ENCODE data around the gene KRTAP9-7. TPM values are rescaled to one million over a fixed set of nuclear protein-coding genes. Genes with fewer than 3 reads are reported as not detected.
"Not testable (repeated sequence)": the region's sequence is repeated elsewhere in the genome, so short reads cannot be mapped to it uniquely, and the experiment has no call there.

The KRTAP9-7 gene, protein sequence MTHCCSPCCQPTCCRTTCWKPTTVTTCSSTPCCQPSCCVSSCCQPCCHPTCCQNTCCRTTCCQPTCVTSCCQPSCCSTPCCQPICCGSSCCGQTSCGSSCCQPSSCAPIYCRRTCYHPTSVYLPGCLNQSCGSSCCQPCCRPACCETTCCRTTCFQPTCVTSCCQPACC
- total RNA-seq (not detected), total RNA-seq (0 reads per million in 172 experiments)
- not detected for polyA plus RNA-seq (2013, experiment 1 of 2)
- not detected for polyA plus RNA-seq (2013, experiment 2 of 2)

DNA sequence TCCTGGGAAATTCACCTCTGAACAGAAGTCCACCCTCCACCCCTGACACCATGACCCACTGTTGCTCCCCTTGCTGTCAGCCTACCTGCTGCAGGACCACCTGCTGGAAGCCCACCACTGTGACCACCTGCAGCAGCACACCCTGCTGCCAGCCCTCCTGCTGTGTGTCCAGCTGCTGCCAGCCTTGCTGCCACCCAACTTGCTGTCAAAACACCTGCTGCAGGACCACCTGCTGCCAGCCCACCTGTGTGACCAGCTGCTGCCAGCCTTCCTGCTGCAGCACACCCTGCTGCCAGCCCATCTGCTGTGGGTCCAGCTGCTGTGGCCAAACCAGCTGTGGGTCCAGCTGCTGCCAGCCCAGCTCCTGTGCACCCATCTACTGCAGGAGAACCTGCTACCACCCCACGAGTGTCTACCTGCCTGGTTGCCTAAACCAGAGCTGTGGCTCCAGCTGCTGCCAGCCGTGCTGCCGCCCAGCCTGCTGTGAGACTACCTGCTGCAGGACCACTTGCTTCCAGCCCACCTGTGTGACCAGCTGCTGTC, at the start of gene KRTAP9-7:
Gene KRTAP9-7, plus strand, starts transcription at position 51 of the 543 bp plus-strand sequence. Its CDS starts 0 bp downstream, at position 51.
- H3K4me1 ChIP-seq (ENCODE audit: insufficient read depth, low read length); DNase-seq; H3K36me3 ChIP-seq (ENCODE audit: insufficient read depth, low read length); CTCF ChIA-PET; H3K36me3 Mint-ChIP-seq (ENCODE audit: low read depth); H3K27me3 ChIP-seq (ENCODE audit: control insufficient read depth in 1 of 2, insufficient read depth in 2 of 2, low read length in 2 of 2); ATAC-seq (ENCODE audit: poor library complexity); H3K4me3 ChIP-seq (ENCODE audit: low read length); POLR2A ChIA-PET; H3K27me3 Mint-ChIP-seq; H3K9me3 Mint-ChIP-seq; H3K27ac ChIP-seq (ENCODE audit: low read depth in 1 of 2, low read length in 2 of 2); intact Hi-C loops (cut with DNase I, micrococcal nuclease); H3K27ac Mint-ChIP-seq; H3K4me3 Mint-ChIP-seq; H3K9me3 ChIP-seq (ENCODE audit: control insufficient read depth in 1 of 2, insufficient read depth in 1 of 2, low read length in 2 of 2); H3K4me1 Mint-ChIP-seq (ENCODE audit: low read depth): not testable (repeated sequence)

- CTCF ChIA-PET, result no interaction called here
- H3K27me3 Mint-ChIP-seq, result peaks cover 13% of the 10 kb centered on the region
Measured at GRCh38 chr17:41226051-41226450, 49.4 kb upstream of the KRTAP9-7 start.

DNA sequence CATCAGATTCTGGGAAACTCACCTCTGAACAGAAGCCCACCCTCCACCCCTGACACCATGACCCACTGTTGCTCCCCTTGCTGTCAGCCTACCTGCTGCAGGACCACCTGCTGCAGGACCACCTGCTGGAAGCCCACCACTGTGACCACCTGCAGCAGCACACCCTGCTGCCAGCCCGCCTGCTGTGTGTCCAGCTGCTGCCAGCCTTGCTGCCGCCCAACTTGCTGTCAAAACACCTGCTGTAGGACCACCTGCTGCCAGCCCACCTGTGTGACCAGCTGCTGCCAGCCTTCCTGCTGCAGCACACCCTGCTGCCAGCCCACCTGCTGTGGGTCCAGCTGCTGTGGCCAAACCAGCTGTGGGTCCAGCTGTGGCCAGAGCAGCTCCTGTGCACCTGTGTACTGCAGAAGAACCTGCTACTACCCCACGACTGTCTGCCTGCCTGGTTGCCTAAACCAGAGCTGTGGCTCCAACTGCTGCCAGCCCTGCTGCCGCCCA, 48.9 kb upstream of the KRTAP9-7 start, which contains the start of gene KRTAP9-2:
Gene KRTAP9-2, plus strand, starts transcription at position 51 of the 498 bp plus-strand sequence. Its CDS starts 7 bp downstream, at position 58.
- H3K9me3 Mint-ChIP-seq; ATAC-seq (ENCODE audit: poor library complexity); intact Hi-C loops (cut with DNase I, micrococcal nuclease): not testable (repeated sequence)

More at GRCh38 chr17:41226051-41226450, 49.4 kb upstream of the KRTAP9-7 start:
- no peak overlapping the region for H3K27ac Mint-ChIP-seq
- no peaks in the 10 kb centered on the region for H3K4me1 Mint-ChIP-seq (ENCODE audit: low read depth)
- H3K4me3 Mint-ChIP-seq, result no peak overlapping the region
- Histone ChIP-seq H3K9me3 (ENCODE audit: control insufficient read depth in 1 of 2, insufficient read depth in 1 of 2, low read length in 2 of 2) (no peaks in the 10 kb centered on the region), H3K27ac (ENCODE audit: low read depth in 1 of 2, low read length in 2 of 2) (no peak overlapping the region), H3K4me3 (ENCODE audit: low read length) (no peak overlapping the region), H3K27me3 (ENCODE audit: control insufficient read depth in 1 of 2, insufficient read depth in 2 of 2, low read length in 2 of 2) (no peaks in the 10 kb centered on the region), H3K4me1 (ENCODE audit: insufficient read depth, low read length) (no peaks in the 10 kb centered on the region), H3K36me3 (ENCODE audit: insufficient read depth, low read length) (no peaks in the 10 kb centered on the region)
- no peaks in the 10 kb centered on the region for H3K36me3 Mint-ChIP-seq (ENCODE audit: low read depth)
- TF ChIP-seq, protein P1, sequence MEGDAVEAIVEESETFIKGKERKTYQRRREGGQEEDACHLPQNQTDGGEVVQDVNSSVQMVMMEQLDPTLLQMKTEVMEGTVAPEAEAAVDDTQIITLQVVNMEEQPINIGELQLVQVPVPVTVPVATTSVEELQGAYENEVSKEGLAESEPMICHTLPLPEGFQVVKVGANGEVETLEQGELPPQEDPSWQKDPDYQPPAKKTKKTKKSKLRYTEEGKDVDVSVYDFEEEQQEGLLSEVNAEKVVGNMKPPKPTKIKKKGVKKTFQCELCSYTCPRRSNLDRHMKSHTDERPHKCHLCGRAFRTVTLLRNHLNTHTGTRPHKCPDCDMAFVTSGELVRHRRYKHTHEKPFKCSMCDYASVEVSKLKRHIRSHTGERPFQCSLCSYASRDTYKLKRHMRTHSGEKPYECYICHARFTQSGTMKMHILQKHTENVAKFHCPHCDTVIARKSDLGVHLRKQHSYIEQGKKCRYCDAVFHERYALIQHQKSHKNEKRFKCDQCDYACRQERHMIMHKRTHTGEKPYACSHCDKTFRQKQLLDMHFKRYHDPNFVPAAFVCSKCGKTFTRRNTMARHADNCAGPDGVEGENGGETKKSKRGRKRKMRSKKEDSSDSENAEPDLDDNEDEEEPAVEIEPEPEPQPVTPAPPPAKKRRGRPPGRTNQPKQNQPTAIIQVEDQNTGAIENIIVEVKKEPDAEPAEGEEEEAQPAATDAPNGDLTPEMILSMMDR (IDR thresholded peaks at IDR 0.05), result no peak
- DNase-seq (no peak), ATAC-seq (ENCODE audit: poor library complexity) (no peak)
- no peaks in the 10 kb centered on the region for H3K9me3 Mint-ChIP-seq
- intact Hi-C loops (cut with DNase I, micrococcal nuclease), result no loop called here
- POLR2A ChIA-PET, result no interaction called here

GRCh38 chr17:41230094-41230493, 45.4 kb upstream of the KRTAP9-7 start:
- POLR2A ChIA-PET, result no interaction called here
- Histone ChIP-seq H3K27ac (ENCODE audit: low read depth in 1 of 2, low read length in 2 of 2) (no peak overlapping the region), H3K36me3 (ENCODE audit: insufficient read depth, low read length) (no peaks in the 10 kb centered on the region), H3K4me1 (ENCODE audit: insufficient read depth, low read length) (no peaks in the 10 kb centered on the region), H3K9me3 (ENCODE audit: control insufficient read depth in 1 of 2, insufficient read depth in 1 of 2, low read length in 2 of 2) (no peaks in the 10 kb centered on the region), H3K4me3 (ENCODE audit: low read length) (no peak overlapping the region), H3K27me3 (ENCODE audit: control insufficient read depth in 1 of 2, insufficient read depth in 2 of 2, low read length in 2 of 2) (no peaks in the 10 kb centered on the region)
- H3K4me1 Mint-ChIP-seq (ENCODE audit: low read depth), result no peaks in the 10 kb centered on the region
- H3K27ac Mint-ChIP-seq, result no peak overlapping the region
- no peaks in the 10 kb centered on the region for H3K9me3 Mint-ChIP-seq
- H3K4me3 Mint-ChIP-seq, result no peak overlapping the region
- ATAC-seq (ENCODE audit: poor library complexity), result no peak
- no peak for DNase-seq
- peaks cover 22% of the 10 kb centered on the region for H3K27me3 Mint-ChIP-seq
- no peaks in the 10 kb centered on the region for H3K36me3 Mint-ChIP-seq (ENCODE audit: low read depth)
- TF ChIP-seq, protein P1 (IDR thresholded peaks at IDR 0.05), result no peak
- CTCF ChIA-PET, result interaction anchor here (1.8 kb wide), 1 partner anchor 10 kb away, joined by 3 read pairs; no protein-coding TSS in a partner anchor
- intact Hi-C loops (cut with DNase I, micrococcal nuclease), result loop anchor here in 1 of 2 experiments (5.0 kb wide), 1 partner anchor 92 kb away; no protein-coding TSS in a partner anchor

More for the DNA sequence above, 48.9 kb upstream of the KRTAP9-7 start, which contains the start of gene KRTAP9-2:
- H3K27ac ChIP-seq (ENCODE audit: low read depth in 1 of 2, low read length in 2 of 2); H3K9me3 ChIP-seq (ENCODE audit: control insufficient read depth in 1 of 2, insufficient read depth in 1 of 2, low read length in 2 of 2); H3K36me3 ChIP-seq (ENCODE audit: insufficient read depth, low read length); H3K4me1 ChIP-seq (ENCODE audit: insufficient read depth, low read length); DNase-seq; H3K27me3 ChIP-seq (ENCODE audit: control insufficient read depth in 1 of 2, insufficient read depth in 2 of 2, low read length in 2 of 2); POLR2A ChIA-PET; H3K4me1 Mint-ChIP-seq (ENCODE audit: low read depth); H3K27ac Mint-ChIP-seq; H3K4me3 Mint-ChIP-seq; H3K36me3 Mint-ChIP-seq (ENCODE audit: low read depth); CTCF ChIA-PET; H3K4me3 ChIP-seq (ENCODE audit: low read length): not testable (repeated sequence)
- peaks cover 13% of the 10 kb centered on the region for H3K27me3 Mint-ChIP-seq
